ENCODE data around the gene CDNF. TPM values are rescaled to one million over a fixed set of nuclear protein-coding genes. Genes with fewer than 3 reads are reported as not detected.
"Not testable (repeated sequence)": the region's sequence is repeated elsewhere in the genome, so short reads cannot be mapped to it uniquely, and the experiment has no call there.

CDNF gene
- total RNA-seq, 1 donor from 2014 or later = 1.9 TPM

- Mint-ChIP-seq H3K36me3 (ENCODE audit: low read depth, unreplicated experiment) (peaks cover 4% of the 10 kb centered on the region), H3K9me3 (ENCODE audit: unreplicated experiment) (no peaks in the 10 kb centered on the region), H3K27me3 (ENCODE audit: unreplicated experiment) (peaks cover 9% of the 10 kb centered on the region), H3K4me1 (ENCODE audit: unreplicated experiment) (peaks cover 16% of the 10 kb centered on the region), H3K27ac (ENCODE audit: unreplicated experiment) (no peak overlapping the region), H3K4me3 (ENCODE audit: unreplicated experiment) (no peak overlapping the region)
- TF ChIP-seq CTCF (IDR thresholded peaks at IDR 0.05; ENCODE audit: unreplicated experiment) = no peak
- DNase-seq (ENCODE audit: low spot score) = no peak
These were observed 35.4 kb upstream of the CDNF start for GRCh38 chr10:14873090-14873760.

GRCh38 chr10:14864871-14865270 is 27.0 kb upstream of the CDNF start:
- not testable (repeated sequence) for DNase-seq (ENCODE audit: low spot score); H3K27me3 Mint-ChIP-seq (ENCODE audit: unreplicated experiment); H3K9me3 Mint-ChIP-seq (ENCODE audit: unreplicated experiment); H3K4me1 Mint-ChIP-seq (ENCODE audit: unreplicated experiment); H3K4me3 Mint-ChIP-seq (ENCODE audit: unreplicated experiment); H3K27ac Mint-ChIP-seq (ENCODE audit: unreplicated experiment)
- peaks cover 19% of the 10 kb centered on the region for H3K36me3 Mint-ChIP-seq (ENCODE audit: low read depth, unreplicated experiment)

- DNase-seq (ENCODE audit: low spot score); H3K9me3 Mint-ChIP-seq (ENCODE audit: unreplicated experiment); H3K27me3 Mint-ChIP-seq (ENCODE audit: unreplicated experiment); H3K4me3 Mint-ChIP-seq (ENCODE audit: unreplicated experiment); H3K27ac Mint-ChIP-seq (ENCODE audit: unreplicated experiment); H3K4me1 Mint-ChIP-seq (ENCODE audit: unreplicated experiment): not testable (repeated sequence)
- peaks cover 16% of the 10 kb centered on the region for H3K36me3 Mint-ChIP-seq (ENCODE audit: low read depth, unreplicated experiment)
These were observed 26.6 kb upstream of the CDNF start for GRCh38 chr10:14864466-14864865.

GRCh38 chr10:14860791-14861190 is 23.0 kb upstream of the CDNF start:
- Mint-ChIP-seq H3K36me3 (ENCODE audit: low read depth, unreplicated experiment) (peaks cover 22% of the 10 kb centered on the region), H3K27me3 (ENCODE audit: unreplicated experiment) (peaks cover 2% of the 10 kb centered on the region), H3K4me1 (ENCODE audit: unreplicated experiment) (no peaks in the 10 kb centered on the region), H3K9me3 (ENCODE audit: unreplicated experiment) (no peaks in the 10 kb centered on the region), H3K27ac (ENCODE audit: unreplicated experiment) (no peak overlapping the region), H3K4me3 (ENCODE audit: unreplicated experiment) (no peak overlapping the region)
- no peak for TF ChIP-seq CTCF (IDR thresholded peaks at IDR 0.05; ENCODE audit: unreplicated experiment)
- DNase-seq (ENCODE audit: low spot score) = no peak

- peaks cover 2% of the 10 kb centered on the region for H3K27me3 Mint-ChIP-seq (ENCODE audit: unreplicated experiment)
- H3K4me3 Mint-ChIP-seq (ENCODE audit: unreplicated experiment) = no peak overlapping the region
- H3K27ac Mint-ChIP-seq (ENCODE audit: unreplicated experiment) = no peak overlapping the region
- TF ChIP-seq CTCF (IDR thresholded peaks at IDR 0.05; ENCODE audit: unreplicated experiment) = no peak
- H3K36me3 Mint-ChIP-seq (ENCODE audit: low read depth, unreplicated experiment) = peaks cover 22% of the 10 kb centered on the region
- no peaks in the 10 kb centered on the region for H3K4me1 Mint-ChIP-seq (ENCODE audit: unreplicated experiment)
- no peaks in the 10 kb centered on the region for H3K9me3 Mint-ChIP-seq (ENCODE audit: unreplicated experiment)
- no peak for DNase-seq (ENCODE audit: low spot score)
These were observed 21.9 kb upstream of the CDNF start for GRCh38 chr10:14859775-14860174.

GRCh38 chr10:14859043-14859442 is 21.2 kb upstream of the CDNF start:
- no peak for DNase-seq (ENCODE audit: low spot score)
- Mint-ChIP-seq H3K4me1 (ENCODE audit: unreplicated experiment) (no peaks in the 10 kb centered on the region), H3K9me3 (ENCODE audit: unreplicated experiment) (no peaks in the 10 kb centered on the region), H3K36me3 (ENCODE audit: low read depth, unreplicated experiment) (peaks cover 22% of the 10 kb centered on the region), H3K27ac (ENCODE audit: unreplicated experiment) (no peak overlapping the region), H3K4me3 (ENCODE audit: unreplicated experiment) (no peak overlapping the region), H3K27me3 (ENCODE audit: unreplicated experiment) (peaks cover 2% of the 10 kb centered on the region)
- TF ChIP-seq CTCF (IDR thresholded peaks at IDR 0.05; ENCODE audit: unreplicated experiment) = no peak
